Measurements from ENCODE around the gene DOHH.

DOHH gene

DNA sequence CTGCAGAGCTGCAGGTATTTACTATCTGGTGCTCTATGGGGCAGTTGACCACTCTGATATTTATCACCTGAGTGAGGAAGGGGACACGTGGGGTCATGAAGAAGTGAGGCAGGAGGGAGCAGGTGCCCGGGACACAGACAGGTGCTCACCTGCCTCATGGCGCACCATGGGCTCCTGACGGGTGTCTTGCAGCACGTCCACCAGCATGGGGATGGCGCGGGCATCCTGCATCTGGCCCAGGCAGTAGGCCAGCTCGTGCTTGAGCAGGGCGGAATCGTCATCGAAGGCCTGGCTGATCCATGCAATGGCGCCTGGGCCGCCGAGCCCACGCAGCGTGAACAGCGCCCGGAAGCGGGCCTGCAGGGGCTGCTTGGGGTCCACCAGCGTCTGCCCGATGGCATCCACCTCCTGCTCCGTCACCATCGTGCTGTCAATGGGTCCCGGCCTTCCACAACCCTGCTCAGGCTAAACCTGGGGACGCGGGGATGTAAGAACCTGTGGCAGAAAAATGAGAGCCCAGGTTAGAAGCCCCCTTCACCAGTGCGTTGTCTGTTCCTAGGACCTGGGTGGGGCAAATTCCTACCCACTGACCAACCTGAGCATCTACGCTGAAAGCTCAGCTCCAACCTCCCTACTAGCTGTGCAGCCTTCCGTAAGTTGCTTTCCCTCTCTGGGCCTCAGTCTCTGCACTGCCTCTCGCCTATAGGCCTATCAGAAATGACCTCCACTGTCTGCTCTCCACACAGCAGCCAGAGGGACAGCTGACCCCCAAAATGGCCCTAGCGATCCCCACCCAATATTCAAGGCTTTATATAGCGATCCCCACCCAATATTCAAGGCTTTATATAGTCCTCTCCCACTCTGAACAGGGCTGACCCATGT lies 3.8 kb downstream of the DOHH start:
- Histone ChIP-seq H3K36me3 (ENCODE audit: control insufficient read depth, insufficient read depth, low read length) (peaks cover 42% of the 10 kb centered on the region), H3K9me3 (ENCODE audit: control insufficient read depth, insufficient read depth, low read length) (no peaks in the 10 kb centered on the region), H3K27ac (ENCODE audit: low read depth, low read length) (no peak overlapping the region), H3K4me3 (ENCODE audit: low read depth, low read length) (no peak overlapping the region), H3K27me3 (ENCODE audit: control insufficient read depth, insufficient read depth, low read length) (no peaks in the 10 kb centered on the region), H3K4me1 (ENCODE audit: control insufficient read depth, insufficient read depth, low read length) (no peaks in the 10 kb centered on the region), H3K9ac (ENCODE audit: low read depth, low read length) (no peak overlapping the region)

DNA sequence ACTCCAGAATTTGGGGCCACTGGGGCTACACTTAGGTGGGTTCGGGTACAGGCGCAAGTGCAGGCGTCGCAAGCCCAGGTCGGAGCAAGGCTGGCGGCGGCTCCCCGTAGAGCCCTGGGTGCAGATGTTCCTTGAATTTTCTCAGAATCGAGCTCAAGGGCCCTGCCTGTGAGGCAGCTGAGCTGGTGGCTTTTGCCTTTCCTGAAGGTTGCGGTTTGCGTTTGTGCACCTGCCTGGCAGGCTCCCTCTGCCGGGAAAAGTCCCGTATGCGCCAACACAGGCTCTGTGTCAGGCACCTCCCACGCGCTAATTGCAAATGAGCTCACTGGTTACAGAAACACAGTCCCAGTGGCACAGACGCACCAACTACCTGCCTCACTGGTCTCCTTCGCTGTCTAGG lies 5.9 kb downstream of the DOHH start:
- Histone ChIP-seq H3K27me3 (ENCODE audit: control insufficient read depth, insufficient read depth, low read length) (no peaks in the 10 kb centered on the region), H3K9me3 (ENCODE audit: control insufficient read depth, insufficient read depth, low read length) (no peaks in the 10 kb centered on the region), H3K9ac (ENCODE audit: low read depth, low read length) (no peak overlapping the region), H3K36me3 (ENCODE audit: control insufficient read depth, insufficient read depth, low read length) (peaks cover 44% of the 10 kb centered on the region), H3K4me1 (ENCODE audit: control insufficient read depth, insufficient read depth, low read length) (no peaks in the 10 kb centered on the region), H3K27ac (ENCODE audit: low read depth, low read length) (no peak overlapping the region), H3K4me3 (ENCODE audit: low read depth, low read length) (no peak overlapping the region)

DNA sequence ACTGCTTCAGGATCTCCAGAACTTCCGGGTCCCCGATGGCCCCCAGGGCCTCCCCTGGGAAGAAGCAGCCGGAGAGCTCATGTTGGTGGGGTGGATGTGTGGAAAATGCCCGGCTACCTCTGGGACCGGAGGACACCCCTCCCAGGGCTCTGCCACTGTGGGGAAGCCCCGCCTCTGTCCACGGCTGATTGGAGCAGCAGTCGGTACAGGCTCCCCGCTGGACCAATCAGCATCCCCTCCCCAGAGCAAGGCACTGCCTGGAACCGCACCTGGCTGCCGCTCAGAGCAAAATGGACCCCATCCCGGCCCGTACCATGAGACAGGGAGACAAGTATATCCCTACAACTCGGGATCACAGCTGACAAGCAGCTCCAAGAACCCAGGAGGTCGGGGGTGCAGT lies 6.4 kb downstream of the DOHH start:
- no peak overlapping the region for H3K4me3 ChIP-seq (ENCODE audit: low read depth, low read length)
- H3K9me3 ChIP-seq (ENCODE audit: control insufficient read depth, insufficient read depth, low read length): no peaks in the 10 kb centered on the region
- H3K36me3 ChIP-seq (ENCODE audit: control insufficient read depth, insufficient read depth, low read length): peaks cover 44% of the 10 kb centered on the region
- no peaks in the 10 kb centered on the region for H3K27me3 ChIP-seq (ENCODE audit: control insufficient read depth, insufficient read depth, low read length)
- H3K9ac ChIP-seq (ENCODE audit: low read depth, low read length): no peak overlapping the region
- no peak overlapping the region for H3K27ac ChIP-seq (ENCODE audit: low read depth, low read length)
- H3K4me1 ChIP-seq (ENCODE audit: control insufficient read depth, insufficient read depth, low read length): no peaks in the 10 kb centered on the region

DNA sequence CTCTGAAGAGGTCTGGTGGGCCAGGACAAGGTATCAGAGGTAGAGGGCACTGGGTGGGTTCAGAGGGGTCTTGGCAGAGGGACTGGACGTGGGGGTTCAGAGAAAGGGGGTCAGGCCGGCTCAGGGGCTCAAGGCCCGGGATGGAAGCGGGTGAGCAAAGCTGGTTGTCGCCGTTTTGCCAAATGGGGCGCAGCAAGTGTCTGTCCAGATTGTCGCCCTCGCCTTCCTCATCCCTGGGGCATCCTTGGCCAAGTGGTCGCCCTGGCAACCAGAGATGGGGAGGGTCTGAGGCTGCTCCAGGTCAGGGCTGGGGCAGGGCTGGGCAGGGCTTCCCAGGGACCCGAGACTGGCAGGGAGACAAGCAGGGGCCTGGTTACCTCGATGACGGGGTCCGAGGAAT lies 6.8 kb downstream of the DOHH start:
- Histone ChIP-seq H3K9ac (ENCODE audit: low read depth, low read length) (no peak overlapping the region), H3K9me3 (ENCODE audit: control insufficient read depth, insufficient read depth, low read length) (no peaks in the 10 kb centered on the region), H3K27ac (ENCODE audit: low read depth, low read length) (no peak overlapping the region), H3K4me1 (ENCODE audit: control insufficient read depth, insufficient read depth, low read length) (no peaks in the 10 kb centered on the region), H3K36me3 (ENCODE audit: control insufficient read depth, insufficient read depth, low read length) (peaks cover 44% of the 10 kb centered on the region), H3K27me3 (ENCODE audit: control insufficient read depth, insufficient read depth, low read length) (no peaks in the 10 kb centered on the region), H3K4me3 (ENCODE audit: low read depth, low read length) (no peak overlapping the region)

DNA sequence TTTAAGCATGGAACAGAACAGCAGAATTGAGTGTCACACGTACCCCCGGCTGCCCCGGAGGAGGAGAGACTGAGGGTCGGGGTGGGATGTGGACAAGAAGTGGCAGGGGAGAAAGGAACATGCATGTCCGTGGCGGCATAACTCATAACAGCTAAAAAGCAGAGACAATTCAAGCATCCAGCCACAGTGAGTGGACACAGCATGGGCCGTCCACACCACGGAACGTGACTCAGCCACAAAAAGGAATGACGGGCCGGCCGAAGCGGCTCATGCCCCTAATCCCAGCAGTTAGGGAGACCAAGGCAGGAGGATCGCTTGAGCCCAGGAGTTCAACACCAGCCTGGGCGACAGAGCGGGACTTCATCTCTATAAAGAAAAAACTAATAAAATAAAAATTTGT lies 7.6 kb downstream of the DOHH start:
- no peak overlapping the region for H3K27ac ChIP-seq (ENCODE audit: low read depth, low read length)
- no peaks in the 10 kb centered on the region for H3K4me1 ChIP-seq (ENCODE audit: control insufficient read depth, insufficient read depth, low read length)
- H3K4me3 ChIP-seq (ENCODE audit: low read depth, low read length): no peak overlapping the region
- no peaks in the 10 kb centered on the region for H3K27me3 ChIP-seq (ENCODE audit: control insufficient read depth, insufficient read depth, low read length)
- no peak overlapping the region for H3K9ac ChIP-seq (ENCODE audit: low read depth, low read length)
- peaks cover 44% of the 10 kb centered on the region for H3K36me3 ChIP-seq (ENCODE audit: control insufficient read depth, insufficient read depth, low read length)
- no peaks in the 10 kb centered on the region for H3K9me3 ChIP-seq (ENCODE audit: control insufficient read depth, insufficient read depth, low read length)

DNA sequence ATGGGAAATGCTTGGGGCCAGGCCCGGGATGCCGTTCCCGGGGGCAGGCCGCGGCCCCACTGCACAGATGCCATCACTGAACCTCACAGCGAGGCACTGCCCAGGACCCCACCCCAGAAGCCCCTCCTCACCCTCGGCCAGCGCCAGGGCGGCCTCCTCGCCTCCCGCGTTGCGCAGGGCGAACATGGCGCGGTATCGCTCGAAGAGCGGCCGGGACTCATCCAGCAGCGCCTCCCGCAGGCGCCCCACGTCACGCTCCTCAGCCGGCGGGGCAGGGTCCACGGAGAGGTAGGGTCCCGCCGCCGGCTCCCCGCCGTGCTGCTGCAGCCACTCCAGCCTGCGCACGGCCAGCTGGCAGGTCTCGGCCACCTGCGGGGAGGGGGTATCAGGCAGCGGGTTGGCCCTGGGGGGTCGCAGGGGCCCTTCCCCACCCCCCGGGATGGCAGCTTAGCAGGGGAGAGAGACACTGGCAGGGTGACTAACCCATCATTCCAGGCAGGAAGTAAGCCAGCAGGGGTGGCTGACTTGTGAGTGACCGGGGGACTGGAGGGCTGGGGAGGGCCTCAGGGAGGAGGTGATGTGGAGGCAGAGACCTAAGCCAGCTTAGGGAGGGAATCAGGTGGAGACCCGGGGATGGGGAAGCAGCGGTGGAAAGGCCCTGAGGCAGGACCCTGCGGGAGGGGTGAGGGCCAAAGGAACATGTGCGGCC lies 8.2 kb downstream of the DOHH start:
- peaks cover 41% of the 10 kb centered on the region for H3K36me3 ChIP-seq (ENCODE audit: control insufficient read depth, insufficient read depth, low read length)

DNA sequence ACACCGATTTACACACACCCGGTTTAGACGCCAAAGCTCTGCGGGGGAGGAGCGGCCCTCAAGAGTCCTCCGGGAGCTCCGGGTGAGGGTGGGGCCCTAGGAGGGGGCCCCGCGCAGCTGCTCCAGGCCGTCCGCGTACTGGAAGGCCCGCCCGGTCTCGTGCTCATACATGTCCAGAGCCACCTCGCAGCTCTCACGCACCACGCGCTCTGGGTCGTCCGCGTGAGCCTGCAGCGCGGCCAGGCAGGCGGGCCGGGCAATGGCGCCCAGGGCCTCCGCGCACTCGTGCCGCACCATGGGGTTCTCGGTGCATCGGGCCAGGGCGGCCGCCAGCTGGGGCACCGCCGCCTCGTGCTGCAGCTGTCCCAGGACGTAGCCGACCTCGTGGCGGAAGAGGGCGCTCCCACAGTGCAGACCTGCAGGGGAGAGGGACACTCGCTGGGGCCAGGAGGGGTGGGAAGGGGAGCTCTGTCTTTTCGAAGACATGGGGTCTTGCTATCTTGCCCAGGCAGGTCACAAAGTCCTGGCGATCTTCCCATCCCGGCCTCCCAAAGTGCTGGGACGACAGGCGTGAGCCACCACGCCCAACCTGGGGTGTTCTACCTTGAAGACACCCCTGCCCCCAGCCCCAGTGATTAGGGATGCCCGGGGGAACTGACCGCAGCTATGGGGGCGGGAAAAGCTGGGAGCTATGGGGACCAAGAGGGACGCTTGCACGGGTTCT lies 8.9 kb downstream of the DOHH start:
- Histone ChIP-seq H3K4me3 (ENCODE audit: low read depth, low read length) (no peak overlapping the region), H3K27ac (ENCODE audit: low read depth, low read length) (no peak overlapping the region), H3K9ac (ENCODE audit: low read depth, low read length) (no peak overlapping the region), H3K36me3 (ENCODE audit: control insufficient read depth, insufficient read depth, low read length) (peaks cover 34% of the 10 kb centered on the region), H3K9me3 (ENCODE audit: control insufficient read depth, insufficient read depth, low read length) (no peaks in the 10 kb centered on the region), H3K27me3 (ENCODE audit: control insufficient read depth, insufficient read depth, low read length) (no peaks in the 10 kb centered on the region), H3K4me1 (ENCODE audit: control insufficient read depth, insufficient read depth, low read length) (no peaks in the 10 kb centered on the region)

More for the DNA sequence above, 8.2 kb downstream of the DOHH start:
- no peaks in the 10 kb centered on the region for H3K4me1 ChIP-seq (ENCODE audit: control insufficient read depth, insufficient read depth, low read length)
- no peak overlapping the region for H3K4me3 ChIP-seq (ENCODE audit: low read depth, low read length)
- H3K27me3 ChIP-seq (ENCODE audit: control insufficient read depth, insufficient read depth, low read length): no peaks in the 10 kb centered on the region
- H3K9ac ChIP-seq (ENCODE audit: low read depth, low read length): no peak overlapping the region
- no peaks in the 10 kb centered on the region for H3K9me3 ChIP-seq (ENCODE audit: control insufficient read depth, insufficient read depth, low read length)
- H3K27ac ChIP-seq (ENCODE audit: low read depth, low read length): no peak overlapping the region

DNA sequence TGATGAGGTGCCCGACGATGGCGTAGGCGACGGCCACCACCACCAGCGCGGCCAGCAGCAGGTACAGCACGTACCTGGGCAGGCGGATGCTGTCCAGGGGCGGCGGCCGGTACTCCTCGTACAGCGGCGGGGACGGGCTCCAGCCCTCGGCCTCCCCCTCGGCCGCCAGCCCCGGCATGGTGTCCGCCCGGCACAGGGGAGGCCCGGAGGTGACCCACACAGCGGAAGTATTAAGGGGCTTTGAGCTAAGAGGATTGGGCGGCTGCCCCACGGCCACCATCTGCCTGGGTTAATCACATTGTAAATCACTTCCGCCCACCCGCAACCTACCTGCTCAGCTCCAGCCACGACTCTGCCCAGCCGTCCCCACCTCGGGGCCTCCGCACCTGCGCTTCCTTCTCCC lies 17.2 kb downstream of the DOHH start, which contains the start of gene SMIM44:
SMIM44 (minus strand) TSS at position 216 of the 403 bp plus-strand sequence; CDS start at position 178, 38 bp downstream.
- Histone ChIP-seq H3K27me3 (ENCODE audit: control insufficient read depth, insufficient read depth, low read length) (no peaks in the 10 kb centered on the region), H3K4me3 (ENCODE audit: low read depth, low read length) (no peak within 1 kb of the TSS), H3K9ac (ENCODE audit: low read depth, low read length) (no peak within 1 kb of the TSS), H3K36me3 (ENCODE audit: control insufficient read depth, insufficient read depth, low read length) (no peaks in the 10 kb centered on the region), H3K27ac (ENCODE audit: low read depth, low read length) (no peak within 1 kb of the TSS), H3K4me1 (ENCODE audit: control insufficient read depth, insufficient read depth, low read length) (no peaks in the 10 kb centered on the region), H3K9me3 (ENCODE audit: control insufficient read depth, insufficient read depth, low read length) (no peaks in the 10 kb centered on the region)

DNA sequence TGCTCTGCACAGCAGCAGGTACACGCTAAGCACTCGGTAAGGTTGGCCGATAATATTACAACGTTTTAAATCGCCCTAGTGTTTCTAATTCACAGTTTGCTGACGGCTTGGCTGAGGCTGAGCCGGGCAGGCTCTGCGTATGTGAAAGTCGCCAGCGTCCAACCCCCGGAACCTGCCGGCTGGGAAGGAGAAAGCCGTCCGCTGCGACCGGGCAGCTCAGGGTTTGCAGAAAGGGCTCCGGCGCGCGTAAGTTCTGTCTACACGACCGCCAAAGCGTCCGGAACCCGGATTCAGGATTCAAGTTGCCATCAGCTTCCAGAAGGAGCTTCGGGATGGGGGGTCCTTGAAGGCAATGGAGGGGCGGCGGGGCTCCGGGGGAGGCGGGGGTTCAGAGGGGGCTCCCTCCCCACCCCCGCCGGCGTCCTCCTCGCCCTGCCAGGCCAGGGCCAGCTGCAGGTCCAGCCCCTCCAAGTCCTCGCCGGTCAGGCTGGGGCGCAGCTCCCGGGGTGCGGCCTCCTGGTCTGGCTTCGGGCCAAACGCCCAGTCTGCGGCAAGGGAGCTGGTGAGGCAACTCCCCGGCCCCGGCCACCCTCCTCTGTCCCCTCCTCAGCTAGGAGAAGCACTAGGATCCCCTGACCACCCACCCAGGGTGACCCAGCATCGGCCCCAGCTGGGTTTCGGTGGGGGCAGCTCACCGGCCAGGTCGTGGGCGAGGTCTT lies 17.8 kb downstream of the DOHH start:
- no peaks in the 10 kb centered on the region for H3K9me3 ChIP-seq (ENCODE audit: control insufficient read depth, insufficient read depth, low read length)
- no peak overlapping the region for H3K9ac ChIP-seq (ENCODE audit: low read depth, low read length)
- no peak overlapping the region for H3K27ac ChIP-seq (ENCODE audit: low read depth, low read length)
- no peaks in the 10 kb centered on the region for H3K27me3 ChIP-seq (ENCODE audit: control insufficient read depth, insufficient read depth, low read length)
- H3K4me3 ChIP-seq (ENCODE audit: low read depth, low read length): no peak overlapping the region
- H3K36me3 ChIP-seq (ENCODE audit: control insufficient read depth, insufficient read depth, low read length): no peaks in the 10 kb centered on the region
- no peaks in the 10 kb centered on the region for H3K4me1 ChIP-seq (ENCODE audit: control insufficient read depth, insufficient read depth, low read length)

DNA sequence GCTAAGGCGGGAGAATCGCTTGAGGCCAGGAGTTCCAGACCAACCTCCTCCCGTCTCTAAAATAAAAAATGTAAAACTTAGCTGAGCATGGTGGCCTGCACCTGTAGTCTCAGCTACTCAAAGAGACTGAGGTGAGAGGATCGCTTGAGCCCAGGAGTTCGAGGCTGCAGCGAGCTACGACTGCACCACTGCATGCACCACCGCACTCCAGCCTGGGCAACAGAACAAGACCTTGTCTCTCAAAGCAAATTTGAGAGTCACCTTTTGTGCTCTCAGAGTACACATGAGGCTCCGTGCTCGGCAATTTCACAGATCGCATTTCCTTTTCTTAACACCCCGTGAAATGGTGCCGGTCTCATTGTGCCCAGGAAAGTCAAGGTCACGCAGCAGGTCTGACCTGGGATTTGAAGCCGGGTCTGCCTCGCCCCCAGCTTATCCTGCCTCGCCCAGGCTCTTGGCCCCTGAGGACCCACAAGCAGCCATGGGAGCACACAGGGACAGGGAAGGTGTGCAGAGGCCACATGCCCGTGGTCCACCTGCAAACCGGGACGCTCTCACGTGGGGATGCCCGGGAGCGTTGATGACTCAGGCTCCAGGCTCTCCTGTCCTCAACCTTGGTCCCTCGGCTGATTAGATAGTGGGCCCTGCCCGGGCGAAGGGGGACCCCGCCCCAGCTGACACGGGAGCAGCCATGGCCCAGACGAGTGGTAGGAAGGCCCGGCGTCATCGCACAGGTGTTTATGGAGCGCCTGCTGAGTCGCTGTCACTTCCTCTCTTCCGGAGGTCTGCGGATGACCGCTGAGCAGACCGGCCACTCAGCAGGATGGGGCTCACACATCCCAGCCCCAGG lies 19.0 kb downstream of the DOHH start:
- Histone ChIP-seq H3K9me3 (ENCODE audit: control insufficient read depth, insufficient read depth, low read length) (no peaks in the 10 kb centered on the region), H3K27ac (ENCODE audit: low read depth, low read length) (no peak overlapping the region), H3K9ac (ENCODE audit: low read depth, low read length) (no peak overlapping the region), H3K27me3 (ENCODE audit: control insufficient read depth, insufficient read depth, low read length) (no peaks in the 10 kb centered on the region), H3K4me1 (ENCODE audit: control insufficient read depth, insufficient read depth, low read length) (no peaks in the 10 kb centered on the region), H3K4me3 (ENCODE audit: low read depth, low read length) (no peak overlapping the region), H3K36me3 (ENCODE audit: control insufficient read depth, insufficient read depth, low read length) (no peaks in the 10 kb centered on the region)

Measured in HUES48 (cell line).